Nephron (organoid): ENCODE results near the gene CEACAM21.

Experiments
- H3K27ac Mint-ChIP-seq, 3 experiments: 2 replicates each; pipeline ENCODE4 v1.8.0; 2020; ENCODE audit warnings: mixed read lengths in 3 of 3, mild to moderate bottlenecking in 2 of 3, moderate library complexity in 1 of 3
- H3K27me3 Mint-ChIP-seq: 2 replicates; pipeline ENCODE4 v1.8.0; 2021; ENCODE audit warnings: low read depth, mild to moderate bottlenecking, moderate library complexity, mixed read lengths
- H3K36me3 Mint-ChIP-seq: 2 replicates; pipeline ENCODE4 v1.8.0; 2020; ENCODE audit warnings: low read depth, mixed read lengths
- H3K4me1 Mint-ChIP-seq: 2 replicates; pipeline ENCODE4 v1.8.0; 2020; ENCODE audit warnings: mixed read lengths
- H3K4me3 Mint-ChIP-seq, 3 experiments: 2 replicates each; pipeline ENCODE4 v1.8.0; 2020; ENCODE audit warnings: mild to moderate bottlenecking in 3 of 3, mixed read lengths in 3 of 3, moderate library complexity in 2 of 3
- H3K9me3 Mint-ChIP-seq: 2 replicates; pipeline ENCODE4 v1.8.0; 2020; ENCODE audit warnings: mixed read lengths
- TF ChIP-seq, protein P1 (sequence below), 3 experiments: fragments of 200-600 bp; sonication (generic); IDR thresholded peaks; one replicate each; pipeline ENCODE4 v1.5.0; 2021; ENCODE audit warnings: antibody characterized with exemption in 3 of 3; ENCODE audit not compliant: unreplicated experiment in 3 of 3

CEACAM21 gene

GRCh38 chr19:41616792-41617621 lies 41.0 kb downstream of the CEACAM21 start:
- Mint-ChIP-seq H3K36me3 (no peaks in the 10 kb centered on the region), H3K4me1 (no peaks in the 10 kb centered on the region), H3K4me3 (no peak overlapping the region), H3K27ac (no peak overlapping the region), H3K27me3 (peaks cover 4% of the 10 kb centered on the region), H3K9me3 (peaks cover 22% of the 10 kb centered on the region)
- TF ChIP-seq, protein P1, sequence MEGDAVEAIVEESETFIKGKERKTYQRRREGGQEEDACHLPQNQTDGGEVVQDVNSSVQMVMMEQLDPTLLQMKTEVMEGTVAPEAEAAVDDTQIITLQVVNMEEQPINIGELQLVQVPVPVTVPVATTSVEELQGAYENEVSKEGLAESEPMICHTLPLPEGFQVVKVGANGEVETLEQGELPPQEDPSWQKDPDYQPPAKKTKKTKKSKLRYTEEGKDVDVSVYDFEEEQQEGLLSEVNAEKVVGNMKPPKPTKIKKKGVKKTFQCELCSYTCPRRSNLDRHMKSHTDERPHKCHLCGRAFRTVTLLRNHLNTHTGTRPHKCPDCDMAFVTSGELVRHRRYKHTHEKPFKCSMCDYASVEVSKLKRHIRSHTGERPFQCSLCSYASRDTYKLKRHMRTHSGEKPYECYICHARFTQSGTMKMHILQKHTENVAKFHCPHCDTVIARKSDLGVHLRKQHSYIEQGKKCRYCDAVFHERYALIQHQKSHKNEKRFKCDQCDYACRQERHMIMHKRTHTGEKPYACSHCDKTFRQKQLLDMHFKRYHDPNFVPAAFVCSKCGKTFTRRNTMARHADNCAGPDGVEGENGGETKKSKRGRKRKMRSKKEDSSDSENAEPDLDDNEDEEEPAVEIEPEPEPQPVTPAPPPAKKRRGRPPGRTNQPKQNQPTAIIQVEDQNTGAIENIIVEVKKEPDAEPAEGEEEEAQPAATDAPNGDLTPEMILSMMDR (IDR thresholded peaks at IDR 0.05; ENCODE audit: unreplicated experiment in 3 of 3) = no peak

GRCh38 chr19:41617941-41618730 lies 42.2 kb downstream of the CEACAM21 start:
- no peaks in the 10 kb centered on the region for H3K36me3 Mint-ChIP-seq
- no peak overlapping the region for H3K4me3 Mint-ChIP-seq
- no peaks in the 10 kb centered on the region for H3K4me1 Mint-ChIP-seq
- H3K9me3 Mint-ChIP-seq = peaks cover 21% of the 10 kb centered on the region
- H3K27ac Mint-ChIP-seq = no peak overlapping the region
- peaks cover 4% of the 10 kb centered on the region for H3K27me3 Mint-ChIP-seq
- TF ChIP-seq, protein P1 (IDR thresholded peaks at IDR 0.05; ENCODE audit: unreplicated experiment in 3 of 3) = no peak

DNA sequence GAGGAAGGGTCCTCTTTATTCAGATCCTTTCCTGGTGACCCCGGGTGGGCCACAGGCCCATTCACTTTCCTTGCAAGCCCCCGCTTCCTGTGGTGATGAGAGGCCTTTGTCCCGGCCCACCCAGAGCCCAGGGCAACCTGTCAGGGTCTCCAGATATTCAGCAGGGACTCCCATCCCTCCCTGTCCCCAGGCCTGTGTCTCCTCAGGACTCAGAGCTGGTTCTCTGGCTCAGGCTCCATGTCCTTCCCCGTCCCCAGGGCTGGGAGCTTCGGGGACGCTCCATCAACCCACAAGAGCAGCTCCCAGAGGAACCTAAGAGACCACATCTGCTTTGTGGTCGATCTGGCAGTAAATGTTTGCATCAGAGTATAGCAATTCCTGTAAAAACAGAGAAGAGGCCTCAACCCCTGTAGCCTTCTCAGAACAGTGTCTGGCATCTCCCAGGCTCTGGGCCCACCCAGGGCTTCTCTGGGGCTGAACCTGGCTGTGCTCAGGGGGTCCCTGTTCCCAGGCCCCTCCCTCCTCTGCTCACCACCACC lies 43.1 kb downstream of the CEACAM21 start:
- Mint-ChIP-seq H3K4me3 (no peak overlapping the region), H3K4me1 (no peaks in the 10 kb centered on the region), H3K27me3 (peaks cover 4% of the 10 kb centered on the region), H3K9me3 (peaks cover 19% of the 10 kb centered on the region), H3K27ac (no peak overlapping the region), H3K36me3 (no peaks in the 10 kb centered on the region)
- TF ChIP-seq, protein P1 (IDR thresholded peaks at IDR 0.05; ENCODE audit: unreplicated experiment in 3 of 3) = no peak

DNA sequence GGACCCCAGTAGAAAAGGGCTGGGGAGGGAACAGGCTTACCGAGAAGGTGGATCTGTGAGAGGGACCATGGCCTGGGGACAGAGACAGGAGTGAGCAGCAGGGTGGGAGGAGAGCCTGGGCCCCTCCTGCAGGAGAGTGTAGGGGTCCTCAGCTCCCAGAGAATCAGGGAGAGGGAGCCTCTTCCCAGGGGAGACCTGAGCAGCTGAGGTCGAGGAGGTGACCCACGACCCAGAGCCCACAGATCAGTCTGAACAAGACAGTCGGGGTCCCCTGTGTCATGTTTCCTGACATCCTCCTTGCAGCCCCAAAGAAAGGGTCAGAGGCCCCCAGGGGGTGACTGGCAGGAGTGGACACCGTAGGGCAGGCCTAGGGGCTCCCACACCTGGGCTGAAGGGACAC lies 44.2 kb downstream of the CEACAM21 start:
- no peak overlapping the region for H3K27ac Mint-ChIP-seq

GRCh38 chr19:41621226-41621625 lies 45.3 kb downstream of the CEACAM21 start:
- no peak overlapping the region for H3K4me3 Mint-ChIP-seq
- H3K27ac Mint-ChIP-seq = no peak overlapping the region
- H3K4me1 Mint-ChIP-seq = no peaks in the 10 kb centered on the region
- H3K27me3 Mint-ChIP-seq = no peaks in the 10 kb centered on the region
- H3K36me3 Mint-ChIP-seq = no peaks in the 10 kb centered on the region
- TF ChIP-seq, protein P1 (IDR thresholded peaks at IDR 0.05; ENCODE audit: unreplicated experiment in 3 of 3) = no peak
- H3K9me3 Mint-ChIP-seq = peaks cover 26% of the 10 kb centered on the region

More for the DNA sequence above, 44.2 kb downstream of the CEACAM21 start:
- Mint-ChIP-seq H3K4me1 (no peaks in the 10 kb centered on the region), H3K27me3 (peaks cover 4% of the 10 kb centered on the region), H3K36me3 (no peaks in the 10 kb centered on the region), H3K9me3 (peaks cover 24% of the 10 kb centered on the region), H3K4me3 (no peak overlapping the region)
- TF ChIP-seq, protein P1 (IDR thresholded peaks at IDR 0.05; ENCODE audit: unreplicated experiment in 3 of 3) = no peak
